Nucleus accumbens (tissue), 56 donors: ENCODE results near the gene HIPK2.
A peak's percentile ranks its signal among the peaks of the same experiment; 100 is the strongest.

ENCODE experiments used
- DNase-seq, 56 donors: peaks; one replicate each; lab custom pipeline; 2025; lab: John Stamatoyannopoulos, UW

Gene HIPK2

DNA sequence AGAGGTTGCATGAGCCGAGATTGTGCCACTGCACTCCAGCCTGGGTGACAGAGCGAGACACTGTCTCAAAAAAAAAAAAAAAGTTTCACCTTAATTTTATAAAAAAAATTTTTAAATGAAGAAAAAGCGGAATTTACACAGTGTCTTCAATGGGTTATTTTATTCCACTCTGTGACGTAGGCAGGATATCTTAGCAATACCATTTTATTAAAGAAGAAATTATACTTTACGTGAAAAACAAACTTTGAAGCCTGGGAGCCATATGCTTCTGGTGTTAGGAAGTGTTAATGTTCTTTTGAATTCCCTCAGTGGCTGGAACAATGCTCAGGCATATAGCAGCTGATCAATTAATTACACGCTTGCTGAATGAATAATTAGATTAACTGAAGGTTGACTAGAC, 176.6 kb downstream of the HIPK2 start:
- no peak for DNase-seq

DNA sequence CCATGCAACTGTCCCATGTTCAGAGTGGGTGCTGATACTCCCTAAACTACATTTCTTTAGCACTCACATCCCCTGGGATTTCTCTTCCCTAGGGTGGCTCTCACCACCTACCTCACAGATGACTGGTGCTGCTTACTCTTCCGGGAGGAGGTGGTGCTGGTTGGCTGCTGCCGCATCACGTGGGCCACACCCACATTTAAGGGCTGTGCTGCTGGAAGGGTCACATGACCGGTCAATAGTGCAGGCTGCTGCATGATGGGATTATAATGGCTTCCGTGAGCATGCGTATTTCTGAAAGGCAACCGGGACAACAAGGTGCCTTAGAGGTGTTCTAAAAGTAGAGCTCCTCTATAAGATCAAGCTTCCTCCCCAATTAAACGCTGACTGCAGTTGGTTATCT, 177.5 kb downstream of the HIPK2 start:
- DNase-seq, result no peak

DNA sequence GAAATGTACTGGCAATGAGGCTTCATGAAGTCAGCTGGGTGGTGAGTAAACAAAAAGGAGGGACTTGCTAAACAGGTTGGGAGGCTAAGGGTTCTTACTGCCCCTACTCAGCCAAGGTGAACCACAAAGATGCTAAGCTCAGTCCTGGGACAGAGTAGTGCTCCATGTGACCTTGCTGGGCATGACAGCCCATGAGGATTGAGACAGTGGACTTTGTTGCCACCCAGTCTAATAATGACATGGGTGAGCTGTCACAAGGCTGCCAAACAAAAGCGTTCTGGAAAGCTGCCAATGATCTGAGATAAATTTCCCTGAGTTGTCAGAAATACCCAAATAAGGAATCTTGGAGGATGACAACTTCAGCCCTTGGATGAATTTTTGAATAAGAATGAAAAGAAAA, 179.2 kb downstream of the HIPK2 start:
- DNase-seq, result peak in 8 of 56 donors; percentile 6 to 71 (median 20)

DNA sequence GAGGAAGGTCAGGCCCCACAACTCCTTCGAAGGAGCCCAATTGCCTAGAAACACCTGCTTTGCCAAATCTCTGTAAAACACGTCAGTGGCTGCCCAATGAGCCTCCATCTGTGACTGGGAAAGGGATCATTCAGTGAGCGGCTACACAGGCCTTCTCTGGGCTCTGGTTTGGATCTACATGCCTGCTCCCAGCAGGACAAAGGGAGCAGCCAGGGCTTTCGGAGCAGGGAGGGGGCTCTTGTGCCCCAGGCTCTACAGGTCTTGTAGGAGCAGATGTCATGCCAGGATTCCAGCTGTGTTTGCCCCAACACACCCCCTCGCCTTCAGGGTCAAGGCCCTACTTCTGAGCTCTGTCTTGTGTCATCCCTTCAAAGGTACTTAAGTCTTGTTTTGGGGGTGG, 180.8 kb downstream of the HIPK2 start:
- DNase-seq, result no peak

DNA sequence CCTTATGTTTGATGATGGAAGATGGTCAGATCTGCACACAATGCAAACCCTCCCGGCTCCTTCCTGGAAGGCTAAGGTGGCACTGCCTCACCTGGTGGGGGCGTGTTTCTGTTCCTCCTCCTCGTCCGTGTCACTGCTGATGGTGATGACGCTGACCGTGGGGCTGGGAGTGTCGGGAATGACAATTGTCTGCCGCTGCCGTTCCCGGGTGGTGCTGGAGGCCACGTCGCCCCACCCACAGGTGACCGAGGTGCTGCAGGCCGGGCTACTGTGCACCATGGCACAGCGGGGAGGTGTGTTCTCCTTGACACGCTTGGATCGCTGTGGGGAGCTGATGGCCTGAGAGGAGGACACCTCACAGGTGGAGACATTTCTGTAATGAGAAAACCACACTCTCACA, 181.2 kb downstream of the HIPK2 start:
- DNase-seq, result no peak

DNA sequence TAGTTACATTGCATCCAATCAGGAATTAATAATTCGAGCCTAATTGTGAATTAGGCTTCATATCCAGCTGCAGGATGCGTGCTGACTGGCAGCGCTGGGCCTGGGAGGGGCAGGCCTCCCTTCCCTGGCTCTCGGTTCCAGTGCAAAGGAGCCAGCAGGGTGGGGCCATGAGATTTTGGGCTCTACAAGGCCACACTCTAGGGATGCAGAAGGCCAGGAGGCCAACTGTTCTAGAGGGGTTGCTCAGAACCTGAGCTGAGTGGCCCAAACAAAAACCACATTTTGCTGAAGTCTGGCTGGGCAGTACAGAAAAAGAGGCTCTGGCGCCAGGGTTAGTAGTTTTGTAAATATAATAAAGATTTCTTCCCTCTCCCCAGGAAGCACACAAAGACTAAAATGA, 182.0 kb downstream of the HIPK2 start:
- no peak for DNase-seq

DNA sequence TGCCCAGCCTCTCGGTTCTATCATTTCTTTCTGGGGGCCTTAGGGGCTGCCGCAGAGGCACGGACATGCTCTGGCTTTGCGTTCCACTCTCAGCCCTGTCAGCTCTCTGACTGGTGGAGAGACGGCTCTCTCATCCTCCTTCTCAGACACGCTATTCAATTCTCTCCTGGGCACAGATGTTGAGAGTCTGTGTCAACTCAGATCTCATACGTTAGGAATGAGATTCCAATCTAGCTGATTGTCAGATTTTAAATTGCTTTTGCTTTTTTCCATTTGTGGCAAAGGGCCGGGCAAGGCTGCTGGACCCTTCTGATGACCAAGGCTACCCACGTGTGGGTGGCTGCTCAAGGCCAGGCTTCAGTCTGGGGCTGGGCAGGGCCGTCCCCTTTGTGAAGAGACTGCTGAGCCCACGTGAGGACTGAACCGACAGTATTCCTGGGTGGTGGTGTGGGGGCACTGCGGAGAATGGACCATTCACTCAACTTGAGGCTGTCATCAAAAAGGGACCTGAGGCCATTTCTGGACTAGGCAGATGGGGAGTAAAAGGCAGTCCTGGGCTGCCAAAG, 182.8 kb downstream of the HIPK2 start:
- DNase-seq, result peak in 2 of 56 donors; percentile 11 to 27

DNA sequence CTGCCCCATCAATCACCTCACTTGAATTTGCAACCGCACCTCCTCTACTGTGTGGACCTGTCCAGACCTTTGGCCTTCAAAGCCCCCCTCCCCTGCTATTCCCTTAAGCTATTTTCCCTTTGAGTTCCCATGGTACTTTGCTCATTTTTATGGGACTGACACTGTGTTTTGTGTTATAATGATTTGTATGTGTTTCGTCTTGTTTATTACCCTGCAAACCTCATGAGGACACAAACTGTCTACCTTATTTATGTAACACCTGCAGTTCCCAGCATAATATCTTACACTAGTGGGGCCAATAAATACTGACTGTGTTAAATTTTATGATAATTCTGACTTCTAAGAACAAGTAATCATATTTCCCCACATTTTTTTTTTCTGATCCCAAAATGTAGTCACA, 183.7 kb downstream of the HIPK2 start:
- DNase-seq, result no peak

DNA sequence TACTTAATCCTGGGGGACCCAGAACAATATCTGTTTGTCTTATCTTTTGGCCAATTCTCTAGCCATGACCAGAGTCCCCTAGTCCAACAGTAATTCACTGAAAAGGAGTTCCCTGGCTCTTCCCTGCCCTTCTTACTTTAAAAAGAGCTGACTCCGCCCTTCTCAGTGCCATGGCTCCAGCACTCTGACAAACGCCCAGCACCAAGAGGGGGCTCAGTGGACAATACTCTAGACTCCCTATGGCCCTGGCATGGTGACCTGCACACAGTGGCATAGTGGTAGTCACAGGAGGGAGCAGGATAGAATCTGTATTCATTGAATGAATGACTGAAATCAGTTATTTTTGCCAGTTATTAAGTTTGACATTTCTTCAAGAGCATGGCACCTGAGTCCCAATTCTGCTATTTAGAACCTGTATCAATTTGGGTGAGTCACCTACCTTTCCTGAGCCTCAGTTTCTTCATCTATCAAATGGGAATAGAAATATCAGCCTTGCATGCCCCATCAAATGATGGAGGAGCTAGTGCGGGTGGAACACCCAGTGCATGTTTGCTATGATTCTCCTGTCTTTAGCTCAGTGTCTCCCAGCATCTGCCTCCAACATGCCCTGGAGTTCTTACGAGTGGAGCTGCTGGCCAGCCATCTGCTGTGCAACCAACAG, 184.9 kb downstream of the HIPK2 start:
- no peak for DNase-seq

DNA sequence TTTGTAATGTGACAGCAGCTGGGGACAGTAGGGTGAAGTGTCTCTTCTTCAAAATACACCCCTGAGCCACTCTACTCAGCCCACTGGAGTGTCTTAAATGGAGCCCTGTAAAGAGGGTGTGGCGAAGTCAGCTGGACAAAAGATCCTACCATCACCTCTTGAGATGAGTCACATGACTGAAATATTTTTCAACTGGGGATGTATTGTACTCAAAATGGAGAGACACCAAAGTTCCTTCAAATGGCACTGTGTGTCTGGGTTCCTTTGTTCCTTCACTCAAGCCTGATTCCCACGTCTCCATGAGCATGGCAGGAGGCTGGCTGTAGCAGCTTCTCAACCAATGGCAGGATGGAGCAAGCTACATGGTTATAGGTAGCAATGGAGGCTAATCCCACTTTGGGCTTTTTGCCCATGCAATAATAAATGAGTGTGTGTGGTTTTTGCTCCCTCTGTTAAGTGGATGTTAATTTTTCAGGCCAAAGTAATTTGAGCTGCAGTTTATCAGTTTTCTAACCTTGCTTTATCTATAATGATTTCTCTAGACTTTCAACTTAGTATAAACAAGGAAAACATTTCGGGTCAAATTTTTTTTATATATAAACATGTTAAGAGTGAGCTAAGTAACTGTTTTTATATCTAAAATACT, 186.1 kb downstream of the HIPK2 start:
- no peak for DNase-seq

DNA sequence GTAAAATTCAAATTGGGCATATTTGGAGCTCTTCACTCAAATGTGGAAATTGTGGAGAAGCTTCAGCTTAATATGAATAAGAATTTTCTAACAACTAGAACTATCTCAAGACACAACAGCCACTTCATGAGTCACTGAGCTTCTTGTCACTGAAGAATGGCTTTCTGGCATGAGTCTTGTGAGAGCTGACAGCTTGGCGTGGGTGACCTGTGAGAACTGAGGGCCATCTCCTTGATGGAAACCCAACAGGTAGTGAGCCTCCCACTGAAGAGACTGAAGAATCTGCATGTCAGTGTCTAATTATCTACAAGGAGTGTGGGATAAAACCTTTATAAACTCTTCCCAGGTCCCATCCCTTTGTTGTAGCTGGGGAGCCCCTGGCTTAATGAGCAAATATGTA, 188.3 kb downstream of the HIPK2 start:
- peak in 26 of 56 donors; percentile 11 to 76 (median 39) for DNase-seq

DNA sequence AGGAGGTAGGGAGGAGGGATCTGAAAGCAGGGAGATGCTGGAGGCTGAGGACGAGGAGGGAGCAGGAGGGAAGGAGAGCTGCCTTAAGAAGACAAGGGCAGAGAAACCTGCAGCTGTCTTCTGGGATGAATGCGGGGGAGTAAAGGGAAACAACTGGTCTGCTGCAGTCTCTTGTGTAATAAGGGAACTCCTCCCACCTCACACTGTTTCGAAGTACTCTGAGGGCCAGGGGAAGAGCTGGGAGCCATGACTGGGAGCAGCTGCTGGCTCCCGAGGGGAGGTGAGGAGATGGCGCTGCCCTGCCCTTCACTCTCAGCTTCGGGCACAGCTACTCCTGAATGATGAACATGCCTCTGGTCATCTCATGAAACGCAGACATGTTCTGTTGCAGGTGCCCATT, 189.2 kb downstream of the HIPK2 start:
- DNase-seq, result no peak

DNA sequence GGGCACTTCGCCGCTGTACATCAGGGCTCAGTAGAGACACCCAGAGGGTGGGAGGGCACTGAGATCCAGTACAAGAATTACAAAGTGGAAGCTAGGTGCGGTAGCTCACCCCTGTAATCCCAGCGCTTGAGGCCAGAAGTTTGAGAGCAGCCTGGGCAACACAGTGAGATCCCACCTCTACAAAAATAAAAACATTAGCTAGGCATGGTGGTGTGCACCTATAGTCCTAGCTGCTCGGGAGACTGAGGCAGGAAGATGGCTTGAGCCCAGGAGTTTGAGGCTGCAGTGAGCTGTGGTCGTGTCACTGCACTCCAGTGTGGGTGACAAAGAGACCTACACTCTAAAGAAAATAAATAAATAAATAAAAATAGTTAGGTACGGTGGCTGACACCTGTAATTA, 190.3 kb downstream of the HIPK2 start:
- DNase-seq, result no peak

DNA sequence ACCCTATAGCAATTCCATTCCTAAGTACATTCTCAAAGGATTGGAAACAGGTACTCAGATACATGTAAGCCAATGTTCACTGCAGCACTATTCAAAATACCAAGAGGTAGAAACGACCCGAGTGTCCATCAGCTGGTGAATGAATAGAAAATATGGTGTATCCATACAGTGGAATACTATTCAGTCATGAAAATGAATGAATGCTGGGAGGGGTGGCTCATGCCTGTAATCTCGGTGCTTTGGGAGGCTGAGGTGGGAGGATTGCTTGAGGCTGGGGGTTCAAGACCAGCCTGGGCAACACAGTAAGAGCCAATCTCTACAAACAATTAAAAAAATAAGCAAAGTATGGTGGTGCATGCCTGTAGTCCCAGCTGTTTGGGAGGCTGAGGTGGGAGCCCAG, 191.5 kb downstream of the HIPK2 start:
- no peak for DNase-seq

DNA sequence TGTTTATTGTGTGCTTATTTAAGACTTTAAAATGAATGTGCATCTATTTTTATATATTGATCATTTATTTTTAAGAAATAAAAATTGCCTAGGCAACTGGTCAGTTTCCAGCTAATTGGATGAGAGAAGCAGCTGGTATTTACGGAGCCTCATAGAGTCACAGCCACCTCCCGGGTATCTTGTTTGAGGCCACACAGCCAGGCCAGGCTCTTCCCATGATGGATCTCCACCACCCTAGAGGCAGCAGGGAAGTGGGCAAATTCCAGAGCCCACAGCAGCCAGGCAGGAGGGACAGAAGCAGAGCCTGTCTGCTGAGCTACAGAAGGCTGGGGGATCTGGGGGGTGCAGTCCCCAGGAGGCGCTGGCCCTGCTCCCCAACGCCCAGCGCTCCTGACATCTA, 192.8 kb downstream of the HIPK2 start:
- DNase-seq, result no peak

DNA sequence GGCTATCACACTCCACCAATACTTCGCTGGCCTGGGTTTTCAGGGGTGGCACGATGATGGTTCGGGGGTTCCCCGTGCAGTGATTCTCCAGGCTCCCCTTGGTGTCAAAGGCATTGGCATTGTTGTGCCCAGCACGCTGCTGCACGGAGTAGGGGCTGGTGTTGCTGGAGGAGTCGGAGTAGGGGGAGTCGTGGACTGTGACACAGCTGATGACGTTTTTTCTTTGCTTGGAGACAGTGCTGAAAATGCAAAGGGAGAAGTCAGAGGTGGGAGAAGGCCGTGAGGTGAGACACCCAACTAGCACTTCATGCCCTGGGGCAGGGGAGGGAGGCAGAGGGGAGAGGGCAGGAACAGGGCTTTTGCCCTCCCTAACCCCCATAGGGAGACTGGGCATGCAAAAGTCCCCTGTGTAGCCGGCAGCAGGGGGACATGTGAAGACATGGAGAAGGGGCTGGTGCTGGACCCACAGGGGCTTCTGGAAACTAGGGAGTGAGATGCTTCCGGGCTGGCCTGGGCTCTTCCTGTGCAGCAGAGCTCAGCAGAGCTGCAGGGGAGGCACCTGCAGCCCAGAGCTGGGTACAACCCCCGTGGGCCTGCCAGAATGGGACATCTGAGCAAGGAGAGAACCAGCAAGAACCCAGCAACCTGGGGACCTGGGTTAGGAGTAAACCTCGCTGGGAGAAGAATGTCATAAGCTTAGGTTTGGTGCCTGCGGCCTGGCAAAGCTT, 193.8 kb downstream of the HIPK2 start:
- DNase-seq, result no peak

DNA sequence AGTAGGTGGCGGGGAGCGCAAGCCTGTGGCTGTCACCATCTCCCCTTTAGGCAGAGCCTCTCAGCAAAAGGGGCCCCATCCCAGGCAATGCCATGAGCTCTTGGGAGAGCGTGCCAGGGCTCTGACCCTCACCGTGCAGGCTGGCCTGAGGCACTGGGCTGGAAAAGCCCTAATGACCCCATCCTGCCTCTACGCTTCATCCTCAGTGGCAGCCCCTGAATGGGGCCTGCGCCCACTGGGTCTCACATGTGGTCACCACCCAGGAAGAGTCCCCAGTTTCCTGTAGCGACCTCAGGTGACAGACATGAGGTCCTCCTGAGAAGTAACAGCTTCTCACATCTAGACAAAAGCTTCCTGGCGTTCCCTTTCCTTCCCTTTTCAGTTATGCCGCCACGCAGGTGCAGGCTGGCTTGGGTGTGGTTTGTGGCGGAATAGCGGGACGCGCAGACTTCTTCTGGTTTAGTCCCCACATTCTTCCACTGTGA, 195.1 kb downstream of the HIPK2 start:
- DNase-seq, result no peak

DNA sequence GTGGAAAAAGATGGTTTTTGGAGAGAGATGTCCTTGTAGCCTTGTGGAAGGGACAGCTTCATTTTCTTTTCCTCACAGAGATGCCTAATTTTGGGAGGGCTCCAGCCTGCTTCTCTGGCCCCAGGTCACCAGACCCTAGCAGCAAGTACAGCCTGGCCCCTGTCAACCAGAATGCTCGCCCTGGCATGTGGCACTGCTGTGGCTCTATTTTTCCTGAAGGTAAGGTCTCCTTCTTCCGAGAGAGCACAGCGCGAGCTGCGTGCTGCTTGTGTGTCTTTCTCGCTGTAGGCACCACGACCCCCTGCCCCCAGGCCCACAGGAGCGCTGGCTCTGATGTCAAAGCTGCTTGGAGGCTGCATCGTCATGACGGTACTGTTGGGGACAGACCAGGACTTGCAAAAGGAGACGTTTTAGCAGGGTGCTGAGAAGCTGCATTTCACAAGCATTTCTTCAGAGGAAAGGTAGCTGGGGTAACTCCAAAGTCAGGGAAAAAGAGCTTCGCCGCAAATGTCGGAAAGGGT, 195.6 kb downstream of the HIPK2 start:
- no peak for DNase-seq

DNA sequence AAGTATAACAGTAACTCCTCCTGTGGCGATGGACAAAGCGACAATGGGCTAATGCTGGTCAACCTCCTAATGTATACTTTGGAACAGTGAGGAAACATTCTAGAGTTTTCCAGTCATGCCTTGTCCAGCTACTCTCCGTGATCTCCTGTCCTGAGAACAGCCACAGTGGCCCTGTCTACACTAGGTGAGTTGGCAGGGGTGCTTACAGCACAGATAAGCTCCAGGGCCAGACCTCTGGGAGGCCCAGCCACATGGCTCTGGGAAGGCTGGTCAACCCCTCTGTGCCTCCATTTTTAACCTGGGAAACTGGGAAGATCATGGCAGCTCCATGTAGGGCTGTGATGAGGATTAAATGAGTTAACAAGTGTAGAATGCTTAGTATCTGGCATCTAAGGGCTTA, 197.4 kb downstream of the HIPK2 start:
- no peak for DNase-seq

DNA sequence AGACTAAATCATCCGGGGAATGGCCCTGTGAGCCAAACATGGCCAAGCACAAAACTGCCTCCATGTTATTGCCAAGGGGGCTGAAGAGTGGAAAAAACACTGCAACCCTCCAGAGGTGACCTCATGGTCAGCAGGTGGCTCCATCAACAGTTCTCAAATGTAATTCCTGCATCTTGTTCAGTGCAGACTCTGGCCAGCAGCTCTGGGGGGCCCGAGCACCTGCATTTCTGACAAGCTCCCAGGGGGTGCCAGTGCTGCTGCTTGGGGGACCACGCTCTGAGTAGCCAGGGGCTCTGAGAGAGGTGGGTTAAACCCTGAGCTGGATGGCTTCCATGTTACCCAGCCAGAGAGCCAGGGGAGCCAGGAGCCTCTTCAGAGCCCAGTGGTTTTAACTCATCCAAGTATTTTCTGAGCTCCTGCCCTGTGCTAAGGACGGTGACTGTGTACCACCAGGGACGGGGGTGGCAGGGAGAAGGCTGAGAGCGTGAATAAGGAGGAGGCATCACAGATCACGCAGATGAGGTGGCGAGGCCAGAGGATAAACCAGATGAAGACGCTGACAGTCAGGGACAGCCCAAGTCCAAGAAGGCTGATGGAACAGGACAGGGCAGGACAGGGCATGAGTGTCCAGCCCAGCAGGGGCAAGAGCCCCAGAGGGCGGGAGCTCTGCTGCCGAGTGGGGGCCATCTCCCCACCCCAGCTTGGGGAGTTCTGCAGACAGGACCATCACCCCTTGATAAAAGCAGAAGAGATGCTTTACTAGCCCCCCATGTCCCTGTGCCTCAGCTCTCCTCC, 201.4 kb downstream of the HIPK2 start:
- DNase-seq, result no peak

DNA sequence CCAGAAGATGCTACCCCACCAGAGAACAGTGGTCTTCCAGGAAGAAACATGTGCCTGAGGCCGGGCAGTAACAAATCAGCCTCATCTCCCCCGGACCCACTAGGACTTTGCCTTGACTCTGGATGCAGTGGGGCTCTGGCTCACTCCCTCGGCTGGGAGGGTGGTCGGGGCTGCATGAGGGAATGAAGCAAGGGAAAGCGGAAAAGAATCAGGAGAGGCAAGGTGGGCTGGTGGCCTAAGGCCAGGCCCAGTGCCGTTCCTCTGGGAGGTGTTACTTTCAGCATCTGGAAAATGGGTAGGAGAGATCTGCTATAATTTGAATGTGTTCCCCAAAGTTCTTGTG, 202.5 kb downstream of the HIPK2 start:
- no peak for DNase-seq
